Peyer's patch (tissue), 4 donors: ENCODE measurements around the gene ARHGEF12.

Source experiments
- CTCF ChIP-seq, 6 experiments: fragments of 450-650 bp in 4 of 6; fragments of 200-600 bp in 2 of 6; sonication (generic) in 1 of 6; IDR thresholded peaks; one replicate each; pipeline ENCODE4 v1.5.1; 2017 to 2019; ENCODE audit warnings: antibody characterized with exemption in 6 of 6, mild to moderate bottlenecking in 3 of 6, moderate library complexity in 1 of 6
- POLR2A ChIP-seq, 2 donors: fragments of 450-650 bp; IDR thresholded peaks; one replicate each; pipeline ENCODE4 v1.5.1; 2017; ENCODE audit warnings: antibody characterized with exemption in 2 of 2, mild to moderate bottlenecking in 2 of 2, moderate library complexity in 2 of 2

DNA sequence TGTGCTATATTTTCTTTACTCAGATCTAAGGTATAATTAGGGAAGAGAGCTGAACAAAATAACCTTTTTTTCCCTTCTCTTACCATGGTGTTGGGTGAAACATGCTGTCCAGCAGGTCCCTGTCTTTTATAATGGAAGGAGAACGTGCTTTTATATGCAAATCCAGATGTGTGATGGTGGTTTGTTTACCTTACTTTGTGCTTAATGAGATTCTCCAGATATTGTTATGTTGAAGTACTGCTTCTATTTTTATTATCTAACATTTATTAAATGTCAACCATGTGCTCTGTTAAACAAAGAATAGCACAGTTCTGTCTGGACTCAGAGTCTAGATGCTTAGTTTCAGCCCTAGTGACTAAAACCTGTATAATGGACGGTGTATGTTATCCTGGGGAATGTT, 165.2 kb downstream of the ARHGEF12 start:
- TF ChIP-seq CTCF (IDR thresholded peaks at IDR 0.05) (no peak), POLR2A (IDR thresholded peaks at IDR 0.05) (no peak)
